Neural cell (in vitro differentiated cells): ENCODE data around the gene LRRN3. TPM values are rescaled to one million over a fixed set of nuclear protein-coding genes. Genes with fewer than 3 reads are reported as not detected.

Source experiments
- H2AFZ ChIP-seq: fragments of 200-600, 300-800 bp; sonication (generic), shearing (Covaris generic); 2 replicates; pipeline ENCODE4 v1.6.0; 2014; ENCODE audit warnings: low read depth, mild to moderate bottlenecking, antibody characterized with exemption, low read length, moderate library complexity
- H3F3A ChIP-seq: fragments of 200-600 bp; shearing (Covaris generic); 2 replicates; pipeline ENCODE4 v1.6.1; 2016; ENCODE audit warnings: mild to moderate bottlenecking, moderate library complexity, mixed read lengths, antibody characterized with exemption, low read length; ENCODE audit not compliant: insufficient read depth, poor library complexity, severe bottlenecking
- H3K27ac ChIP-seq: fragments of 200-600, 300-800 bp; sonication (generic), shearing (Covaris generic); 2 replicates; pipeline ENCODE4 v1.5.1; 2014; ENCODE audit warnings: mild to moderate bottlenecking, low read length, moderate library complexity
- H3K27me3 ChIP-seq: fragments of 300-800, 200-600 bp; sonication (generic), shearing (Covaris generic); 2 replicates; pipeline ENCODE4 v1.6.0; 2014; ENCODE audit warnings: mild to moderate bottlenecking, low read depth, low read length, moderate library complexity; ENCODE audit not compliant: insufficient read depth
- H3K36me3 ChIP-seq: fragments of 300-800, 200-600 bp; sonication (generic), shearing (Covaris generic); 2 replicates; pipeline ENCODE4 v1.5.1; 2014; ENCODE audit warnings: mild to moderate bottlenecking, antibody characterized with exemption, low read length, moderate library complexity; ENCODE audit not compliant: insufficient read depth
- H3K4me2 ChIP-seq: fragments of 300-800, 200-600 bp; sonication (generic), shearing (Covaris generic); 2 replicates; pipeline ENCODE4 v1.6.0; 2014; ENCODE audit warnings: mild to moderate bottlenecking, low read length
- H3K4me3 ChIP-seq: fragments of 300-800, 200-600 bp; sonication (generic), shearing (Covaris generic); 2 replicates; pipeline ENCODE4 v1.5.1; 2014; ENCODE audit warnings: mild to moderate bottlenecking, low read length, moderate library complexity
- H3K79me2 ChIP-seq: fragments of 200-600 bp; shearing (Covaris generic); replicated peaks from 2 replicates; pipeline ENCODE4 v1.6.0; 2014; ENCODE audit warnings: mild to moderate bottlenecking, low read length, moderate library complexity; ENCODE audit not compliant: insufficient read depth
- H3K9ac ChIP-seq: fragments of 300-800, 200-600 bp; sonication (generic), shearing (Covaris generic); 2 replicates; pipeline ENCODE4 v1.6.1; 2016; ENCODE audit warnings: mild to moderate bottlenecking, low read length, mixed read lengths
- H3K9me2 ChIP-seq: fragments of 200-600 bp; shearing (Covaris generic); 2 replicates; pipeline ENCODE4 v1.6.1; 2016; ENCODE audit warnings: mild to moderate bottlenecking, low read length, mixed read lengths; ENCODE audit not compliant: insufficient read depth
- H3K9me3 ChIP-seq: fragments of 200-600, 300-800 bp; sonication (generic), shearing (Covaris generic); 2 replicates; pipeline ENCODE4 v1.6.1; 2016; ENCODE audit warnings: mild to moderate bottlenecking, mixed run types, low read length, moderate library complexity, mixed read lengths
- H4K20me1 ChIP-seq: fragments of 200-600 bp; shearing (Covaris generic); 2 replicates; pipeline ENCODE4 v1.6.1; 2016; ENCODE audit warnings: mild to moderate bottlenecking, mixed run types; ENCODE audit not compliant: insufficient read depth
- CTCF ChIP-seq: fragments of 450-650 bp; IDR thresholded peaks from 2 replicates; pipeline ENCODE4 v1.5.1; 2014; ENCODE audit warnings: antibody characterized with exemption, mild to moderate bottlenecking, moderate library complexity; ENCODE audit not compliant: poor library complexity, severe bottlenecking
- EP300 ChIP-seq: fragments of 450-650 bp; conservative IDR thresholded peaks from 2 replicates; pipeline ENCODE4 v1.6.1; 2014; ENCODE audit warnings: antibody characterized with exemption, mild to moderate bottlenecking, moderate library complexity; ENCODE audit not compliant: poor library complexity, severe bottlenecking
- EZH2 ChIP-seq: fragments of 200-600, 300-800 bp; shearing (Covaris generic), sonication (generic); IDR thresholded peaks from 2 replicates; pipeline ENCODE4 v1.6.1; 2014; ENCODE audit warnings: antibody characterized with exemption, low read length, borderline replicate concordance, mild to moderate bottlenecking; ENCODE audit not compliant: insufficient read depth, poor library complexity, severe bottlenecking
- MXI1 ChIP-seq: fragments of 450-650 bp; conservative IDR thresholded peaks from 2 replicates; pipeline ENCODE4 v1.6.1; 2014; ENCODE audit warnings: antibody characterized with exemption, mild to moderate bottlenecking; ENCODE audit not compliant: poor library complexity, severe bottlenecking
- POLR2AphosphoS5 ChIP-seq: IDR thresholded peaks from 2 replicates; pipeline ENCODE4 v1.6.1; 2012
- RAD21 ChIP-seq: fragments of 450-650 bp; conservative IDR thresholded peaks from 2 replicates; pipeline ENCODE4 v1.6.1; 2014; ENCODE audit warnings: antibody characterized with exemption, mild to moderate bottlenecking, moderate library complexity
- REST ChIP-seq: IDR thresholded peaks from 2 replicates; pipeline ENCODE4 v1.6.1; 2012; ENCODE audit warnings: borderline replicate concordance
- SMC3 ChIP-seq: fragments of 450-650 bp; conservative IDR thresholded peaks from 2 replicates; pipeline ENCODE4 v1.6.1; 2014; ENCODE audit warnings: antibody characterized with exemption, mild to moderate bottlenecking, moderate library complexity; ENCODE audit not compliant: poor library complexity
- TAF1 ChIP-seq: IDR thresholded peaks from 2 replicates; pipeline ENCODE4 v1.6.1; 2012; ENCODE audit warnings: low read depth
- polyA plus RNA-seq: library from polyadenylated mRNA; depleted of rRNA; stranded (reverse); fragments of >200 nt; gene quantifications from 2 replicates; pipeline ENCODE4 v1.2.3, GENCODE V29; 2014

LRRN3 gene
- polyA plus RNA-seq, 1 donor from 2014 or later, result 138 TPM

DNA sequence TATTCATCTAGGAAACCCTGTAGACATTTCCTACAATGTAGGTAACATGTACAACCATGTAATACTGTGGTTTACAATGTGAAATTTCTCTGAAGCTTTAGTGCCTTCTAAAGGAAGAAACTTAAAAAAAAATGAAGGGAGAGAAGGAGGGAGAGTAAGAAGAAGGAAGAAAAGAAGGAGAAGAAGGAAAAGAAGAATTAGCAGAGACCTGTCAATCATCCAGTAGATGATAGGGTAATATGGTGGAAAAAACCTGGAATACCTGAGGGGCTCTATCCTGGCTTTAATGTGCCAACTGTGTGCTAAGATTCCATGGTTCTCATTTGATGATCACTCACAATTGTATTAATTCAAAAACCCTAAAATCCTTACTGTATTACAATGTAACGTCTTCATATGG, 2.6 kb upstream of the LRRN3 start:
- TF ChIP-seq POLR2AphosphoS5 (no peak), RAD21 (no peak), TAF1 (no peak), CTCF (no peak), EZH2 (no peak), EP300 (no peak), SMC3 (no peak), REST (no peak), MXI1 (no peak)
- H3K36me3 ChIP-seq, result no peaks in the 10 kb centered on the region
- no peak overlapping the region for H3K9ac ChIP-seq
- H3K79me2 ChIP-seq, result peaks cover 23% of the 10 kb centered on the region
- no peaks in the 10 kb centered on the region for H3K9me3 ChIP-seq
- no peaks in the 10 kb centered on the region for H3K9me2 ChIP-seq
- no peak overlapping the region for H3K27ac ChIP-seq
- H4K20me1 ChIP-seq, result no peaks in the 10 kb centered on the region
- no peaks in the 10 kb centered on the region for H3F3A ChIP-seq
- H2AFZ ChIP-seq, result no peak overlapping the region
- no peak overlapping the region for H3K4me3 ChIP-seq
- H3K27me3 ChIP-seq, result no peaks in the 10 kb centered on the region
- H3K4me2 ChIP-seq, result no peak overlapping the region

GRCh38 chr7:111089822-111090426, 1.0 kb upstream of the LRRN3 start:
- no peaks in the 10 kb centered on the region for H3K27me3 ChIP-seq
- no peaks in the 10 kb centered on the region for H3K9me3 ChIP-seq
- no peak overlapping the region for H2AFZ ChIP-seq
- no peak overlapping the region for H3K4me3 ChIP-seq
- H3K9ac ChIP-seq, result no peak overlapping the region
- H3K36me3 ChIP-seq, result no peaks in the 10 kb centered on the region
- H3K9me2 ChIP-seq, result no peaks in the 10 kb centered on the region
- H3F3A ChIP-seq, result no peaks in the 10 kb centered on the region
- peaks cover 39% of the 10 kb centered on the region for H3K79me2 ChIP-seq
- H3K27ac ChIP-seq, result peak overlapping the region; percentile 94
- H4K20me1 ChIP-seq, result no peaks in the 10 kb centered on the region
- peak; percentile 64 for TF ChIP-seq RAD21
- TF ChIP-seq REST, result no peak
- no peak for TF ChIP-seq EP300
- peak; percentile 74 for TF ChIP-seq SMC3
- TF ChIP-seq CTCF, result peak; percentile 70
- TF ChIP-seq TAF1, result no peak
- peak overlapping the region; percentile 74 for H3K4me2 ChIP-seq
